IPS-20b (cell line): ENCODE data around the gene OR2S2.

Experiments
- H3K27ac ChIP-seq: one replicate; pipeline ENCODE4 v1.5.1; 2013; ENCODE audit warnings: low read length
- H3K27me3 ChIP-seq: 2 replicates; pipeline ENCODE4 v1.6.1; 2013; ENCODE audit warnings: mild to moderate bottlenecking, low read length, inconsistent platforms; ENCODE audit not compliant: insufficient read depth
- H3K36me3 ChIP-seq: 2 replicates; pipeline ENCODE4 v1.6.1; 2013; ENCODE audit warnings: low read depth, mild to moderate bottlenecking, inconsistent platforms, low read length, moderate library complexity; ENCODE audit not compliant: insufficient read depth
- H3K4me1 ChIP-seq: 2 replicates; pipeline ENCODE4 v1.6.1; 2013; ENCODE audit warnings: mild to moderate bottlenecking, control low read depth, inconsistent platforms, low read length, moderate library complexity; ENCODE audit not compliant: insufficient read depth
- H3K4me3 ChIP-seq: 2 replicates; pipeline ENCODE4 v1.5.1; 2013; ENCODE audit warnings: mild to moderate bottlenecking, low read length, inconsistent platforms
- H3K9ac ChIP-seq: 2 replicates; pipeline ENCODE4 v1.6.1; 2013; ENCODE audit warnings: low read depth, mild to moderate bottlenecking, inconsistent platforms, low read length, moderate library complexity
- H3K9me3 ChIP-seq: 2 replicates; pipeline ENCODE4 v1.6.1; 2013; ENCODE audit warnings: mild to moderate bottlenecking, low read depth, low read length, inconsistent platforms; ENCODE audit not compliant: insufficient read depth

OR2S2 gene

GRCh38 chr9:35912791-35913400, 45.1 kb downstream of the OR2S2 start:
- Histone ChIP-seq H3K27ac (no peak overlapping the region), H3K4me3 (no peak overlapping the region), H3K9ac (no peak overlapping the region)

GRCh38 chr9:35911690-35912089, 46.3 kb downstream of the OR2S2 start:
- Histone ChIP-seq H3K4me1 (peaks cover 23% of the 10 kb centered on the region), H3K9me3 (no peaks in the 10 kb centered on the region), H3K27ac (no peak overlapping the region), H3K4me3 (no peak overlapping the region), H3K9ac (no peak overlapping the region), H3K36me3 (no peaks in the 10 kb centered on the region), H3K27me3 (no peaks in the 10 kb centered on the region)

More at GRCh38 chr9:35912791-35913400, 45.1 kb downstream of the OR2S2 start:
- H3K4me1 ChIP-seq, result peaks cover 13% of the 10 kb centered on the region
- no peaks in the 10 kb centered on the region for H3K9me3 ChIP-seq
- H3K36me3 ChIP-seq, result no peaks in the 10 kb centered on the region
- no peaks in the 10 kb centered on the region for H3K27me3 ChIP-seq

GRCh38 chr9:35910613-35911359, 47.2 kb downstream of the OR2S2 start:
- no peaks in the 10 kb centered on the region for H3K27me3 ChIP-seq
- peaks cover 24% of the 10 kb centered on the region for H3K4me1 ChIP-seq
- H3K36me3 ChIP-seq, result no peaks in the 10 kb centered on the region
- H3K27ac ChIP-seq, result no peak overlapping the region
- no peaks in the 10 kb centered on the region for H3K9me3 ChIP-seq
- no peak overlapping the region for H3K9ac ChIP-seq
- H3K4me3 ChIP-seq, result no peak overlapping the region

- H3K4me3 ChIP-seq, result no peak overlapping the region
- H3K27me3 ChIP-seq, result no peaks in the 10 kb centered on the region
- no peaks in the 10 kb centered on the region for H3K36me3 ChIP-seq
- peaks cover 24% of the 10 kb centered on the region for H3K4me1 ChIP-seq
- H3K27ac ChIP-seq, result no peak overlapping the region
- H3K9ac ChIP-seq, result no peak overlapping the region
- no peaks in the 10 kb centered on the region for H3K9me3 ChIP-seq
Observed at GRCh38 chr9:35909687-35910612, 48.0 kb downstream of the OR2S2 start.

- no peak within 1 kb of the TSS for H3K4me3 ChIP-seq
- H3K4me1 ChIP-seq, result peaks cover 24% of the 10 kb centered on the region
- no peaks in the 10 kb centered on the region for H3K36me3 ChIP-seq
- no peaks in the 10 kb centered on the region for H3K9me3 ChIP-seq
- H3K27ac ChIP-seq, result no peak within 1 kb of the TSS
- no peak within 1 kb of the TSS; the same call in 1 of the 2 replicates for H3K9ac ChIP-seq
- H3K27me3 ChIP-seq, result no peaks in the 10 kb centered on the region
Observed at GRCh38 chr9:35909274-35909673, 48.7 kb downstream of the OR2S2 start, which contains the start of gene SPAAR. TSS of gene SPAAR (plus strand) at chr9:35909490. CDS start at chr9:35910464, 974 bp downstream.

GRCh38 chr9:35908504-35909125, 49.3 kb downstream of the OR2S2 start:
- Histone ChIP-seq H3K27ac (no peak overlapping the region), H3K4me1 (peaks cover 24% of the 10 kb centered on the region), H3K9me3 (no peaks in the 10 kb centered on the region), H3K27me3 (no peaks in the 10 kb centered on the region), H3K9ac (no peak overlapping the region; the same call in 1 of the 2 replicates), H3K36me3 (no peaks in the 10 kb centered on the region), H3K4me3 (no peak overlapping the region)

- Histone ChIP-seq H3K9me3 (no peaks in the 10 kb centered on the region), H3K4me3 (no peak overlapping the region), H3K4me1 (peaks cover 24% of the 10 kb centered on the region), H3K27ac (no peak overlapping the region), H3K36me3 (no peaks in the 10 kb centered on the region), H3K27me3 (no peaks in the 10 kb centered on the region), H3K9ac (peak overlapping the region; percentile 42; the same call in 1 of the 2 replicates)
Observed at GRCh38 chr9:35907711-35908503, 50.0 kb downstream of the OR2S2 start.
